ENCODE results near the gene NBEA.

DNA sequence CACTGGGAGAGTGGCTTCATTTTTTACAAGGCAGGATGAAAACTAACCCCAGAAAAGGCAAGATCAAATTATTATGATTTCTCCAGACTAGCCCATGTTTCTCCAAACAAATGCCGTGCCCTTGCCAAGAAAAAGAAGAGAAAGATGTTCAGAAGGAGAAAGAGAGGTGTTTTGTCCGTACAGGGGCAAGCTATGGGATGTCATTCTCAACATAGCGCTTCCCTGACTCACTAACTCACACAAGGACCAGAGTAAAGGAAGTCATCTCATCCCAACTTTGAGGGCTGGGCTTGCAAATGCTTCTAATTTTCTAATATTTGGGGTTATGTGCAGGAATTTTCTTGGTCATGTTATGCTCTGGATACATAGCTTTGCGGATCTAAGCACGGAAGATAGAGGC lies 758.6 kb downstream of the NBEA start:
- TF ChIP-seq, protein P1, sequence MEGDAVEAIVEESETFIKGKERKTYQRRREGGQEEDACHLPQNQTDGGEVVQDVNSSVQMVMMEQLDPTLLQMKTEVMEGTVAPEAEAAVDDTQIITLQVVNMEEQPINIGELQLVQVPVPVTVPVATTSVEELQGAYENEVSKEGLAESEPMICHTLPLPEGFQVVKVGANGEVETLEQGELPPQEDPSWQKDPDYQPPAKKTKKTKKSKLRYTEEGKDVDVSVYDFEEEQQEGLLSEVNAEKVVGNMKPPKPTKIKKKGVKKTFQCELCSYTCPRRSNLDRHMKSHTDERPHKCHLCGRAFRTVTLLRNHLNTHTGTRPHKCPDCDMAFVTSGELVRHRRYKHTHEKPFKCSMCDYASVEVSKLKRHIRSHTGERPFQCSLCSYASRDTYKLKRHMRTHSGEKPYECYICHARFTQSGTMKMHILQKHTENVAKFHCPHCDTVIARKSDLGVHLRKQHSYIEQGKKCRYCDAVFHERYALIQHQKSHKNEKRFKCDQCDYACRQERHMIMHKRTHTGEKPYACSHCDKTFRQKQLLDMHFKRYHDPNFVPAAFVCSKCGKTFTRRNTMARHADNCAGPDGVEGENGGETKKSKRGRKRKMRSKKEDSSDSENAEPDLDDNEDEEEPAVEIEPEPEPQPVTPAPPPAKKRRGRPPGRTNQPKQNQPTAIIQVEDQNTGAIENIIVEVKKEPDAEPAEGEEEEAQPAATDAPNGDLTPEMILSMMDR (IDR thresholded peaks at IDR 0.05): no peak
- no peak for TF ChIP-seq POLR2A (IDR thresholded peaks at IDR 0.05)
